A549 (cell line): ENCODE data around the gene SRRD. TPM values are rescaled to one million over a fixed set of nuclear protein-coding genes. Genes with fewer than 3 reads are reported as not detected.

Source experiments
- ATAC-seq, 2 experiments: fragments of 200-7000 bp in 1 of 2; fragments of >200 bp in 1 of 2; cut with Nextera tagmentation in 1 of 2; cut with Tn5 transposase in 1 of 2; 3 replicates each; pipeline versions ENCODE4 v1.8.0 to v1.9.1; 2018 to 2020; ENCODE audit warnings: mild to moderate bottlenecking in 1 of 2, moderate library complexity in 1 of 2
- CTCF ChIA-PET: fragments of 300-600 bp; sonication (Branson Sonifier 250); formaldehyde crosslinking; extraction: SDS; loops from one replicate; lab custom pipeline; 2021; ENCODE audit warnings: antibody characterized with exemption, inconsistent platforms; lab: Yijun Ruan, JAX
- POLR2A ChIA-PET: fragments of 350-600 bp; formaldehyde crosslinking; extraction: SDS; loops from one replicate; lab custom pipeline; 2021; ENCODE audit warnings: antibody characterized with exemption, inconsistent platforms; lab: Yijun Ruan, JAX
- DNase-seq, 2 experiments: peaks; one replicate each; pipeline versions ENCODE4 v3.0.0 to v3.0.0-alpha.2; 2011 to 2016; ENCODE audit warnings: low read depth in 1 of 2, low spot score in 1 of 2
- FAIRE-seq: peaks from 2 replicates; lab custom pipeline; 2011; peaks lifted over from hg19 to GRCh38; lab: Jason Lieb, UNC
- H3K27ac ChIP-seq, 2 experiments: fragments of >200 bp; sonication (Bioruptor Twin); formaldehyde crosslinking; 3 replicates each; pipeline ENCODE4 v1.5.1; 2016 to 2017
- H3K4me1 ChIP-seq: fragments of >200 bp; sonication (Bioruptor Twin); formaldehyde crosslinking; 3 replicates; pipeline ENCODE4 v1.6.1; 2016
- H3K4me2 ChIP-seq: fragments of >200 bp; sonication (Bioruptor Twin); formaldehyde crosslinking; 3 replicates; pipeline ENCODE4 v1.6.1; 2016
- H3K4me3 ChIP-seq: fragments of >200 bp; sonication (Bioruptor Twin); formaldehyde crosslinking; 3 replicates; pipeline ENCODE4 v1.5.1; 2016
- H3K9me3 ChIP-seq: fragments of >200 bp; sonication (Bioruptor Twin); formaldehyde crosslinking; 3 replicates; pipeline ENCODE4 v1.6.1; 2016
- BCL3 ChIP-seq: fragments of >200 bp; sonication (Bioruptor Twin); formaldehyde crosslinking; IDR thresholded peaks from 3 replicates; pipeline ENCODE4 v1.6.1; 2016
- BHLHE40 ChIP-seq: IDR thresholded peaks from 2 replicates; pipeline ENCODE4 v1.6.1; 2012; ENCODE audit warnings: low read depth, low read length, inconsistent platforms
- CHD4 ChIP-seq: fragments of 200-600 bp; sonication (generic); IDR thresholded peaks from 2 replicates; pipeline ENCODE4 v1.6.1; 2016; ENCODE audit warnings: antibody characterized with exemption, mild to moderate bottlenecking, borderline replicate concordance
- EHF ChIP-seq: fragments of 250-450 bp; sonication (Bioruptor Pico); IDR thresholded peaks from 2 replicates; pipeline ENCODE4 v1.5.0; 2020; ENCODE audit warnings: mild to moderate bottlenecking
- EP300 ChIP-seq, 2 experiments: fragments of >200 bp; sonication (Bioruptor Twin); formaldehyde crosslinking; IDR thresholded peaks; 2 replicates in 1 of 2; 3 replicates in 1 of 2; pipeline ENCODE4 v1.6.1; 2016 to 2017
- FOSB ChIP-seq: fragments of 250-450 bp; sonication (Bioruptor Pico); IDR thresholded peaks from 2 replicates; pipeline ENCODE4 v1.5.0; 2020; ENCODE audit warnings: mild to moderate bottlenecking, moderate library complexity
- FOSL2 ChIP-seq, 2 experiments: fragments of 450-650 bp in 1 of 2; fragments of >200 bp in 1 of 2; sonication (Bioruptor Twin) in 1 of 2; formaldehyde crosslinking; IDR thresholded peaks; 2 replicates each; pipeline versions ENCODE4 v1.5.0 to v1.6.1; 2016 to 2020; ENCODE audit warnings: mild to moderate bottlenecking in 1 of 2, moderate library complexity in 1 of 2
- HDAC2 ChIP-seq: fragments of 200-600 bp; sonication (generic); IDR thresholded peaks from 2 replicates; pipeline ENCODE4 v1.6.1; 2016
- HOXB13 ChIP-seq: fragments of 250-450 bp; sonication (Bioruptor Pico); IDR thresholded peaks from 2 replicates; pipeline ENCODE4 v1.5.0; 2020; ENCODE audit warnings: low read depth, mild to moderate bottlenecking, moderate library complexity
- JUNB ChIP-seq: fragments of >200 bp; sonication (Bioruptor Twin); formaldehyde crosslinking; IDR thresholded peaks from 2 replicates; pipeline ENCODE4 v1.6.1; 2016
- KDM5A ChIP-seq: fragments of 200-600 bp; sonication (generic); IDR thresholded peaks from 2 replicates; pipeline ENCODE4 v1.6.1; 2016; ENCODE audit warnings: antibody characterized with exemption, mild to moderate bottlenecking
- MAFK ChIP-seq: fragments of 450-650 bp; IDR thresholded peaks from 2 replicates; pipeline ENCODE4 v1.6.1; 2014; ENCODE audit not compliant: partially characterized antibody
- NFE2L2 ChIP-seq: fragments of 150-350 bp; conservative IDR thresholded peaks from 2 replicates; pipeline ENCODE4 v1.6.1; 2014; ENCODE audit warnings: low read length
- NR3C1 ChIP-seq: fragments of >200 bp; sonication (Bioruptor Twin); formaldehyde crosslinking; IDR thresholded peaks from 3 replicates; pipeline ENCODE4 v1.6.1; 2017
- POLR2AphosphoS2 ChIP-seq: conservative IDR thresholded peaks from 2 replicates; pipeline ENCODE4 v1.6.1; 2012; ENCODE audit warnings: low read length, improper control_type of control experiment, inconsistent platforms
- RAD21 ChIP-seq, 2 experiments: fragments of >200 bp in 1 of 2; sonication (Bioruptor Twin) in 1 of 2; formaldehyde crosslinking in 1 of 2; IDR thresholded peaks in 1 of 2; conservative IDR thresholded peaks in 1 of 2; 2 replicates in 1 of 2; 3 replicates in 1 of 2; pipeline ENCODE4 v1.6.1; 2012 to 2018; ENCODE audit warnings: inconsistent platforms in 1 of 2
- RCOR1 ChIP-seq: fragments of 150-350 bp; IDR thresholded peaks from 2 replicates; pipeline ENCODE4 v1.6.1; 2014; ENCODE audit warnings: antibody characterized with exemption, low read length, low read depth
- RFX5 ChIP-seq: fragments of 450-650 bp; IDR thresholded peaks from 2 replicates; pipeline ENCODE4 v1.7.1; 2014; ENCODE audit warnings: antibody characterized with exemption, mild to moderate bottlenecking, moderate library complexity
- RNF2 ChIP-seq: fragments of 200-600 bp; sonication (generic); IDR thresholded peaks from 2 replicates; pipeline ENCODE4 v1.6.1; 2016; ENCODE audit warnings: low read depth, mild to moderate bottlenecking, antibody characterized with exemption, moderate library complexity, borderline replicate concordance
- TFCP2L1 ChIP-seq: fragments of 250-450 bp; sonication (Bioruptor Pico); IDR thresholded peaks from 2 replicates; pipeline ENCODE4 v1.5.0; 2021; ENCODE audit warnings: mild to moderate bottlenecking
- ZC3H11A ChIP-seq: fragments of 450-650 bp; IDR thresholded peaks from 2 replicates; pipeline ENCODE4 v1.6.1; 2014; ENCODE audit warnings: antibody characterized with exemption, mild to moderate bottlenecking
- ZFP36 ChIP-seq: fragments of 450-650 bp; IDR thresholded peaks from 2 replicates; pipeline ENCODE4 v1.6.1; 2014; ENCODE audit warnings: borderline replicate concordance; ENCODE audit not compliant: partially characterized antibody
- ZSCAN20 ChIP-seq: fragments of 250-450 bp; sonication (Bioruptor Pico); IDR thresholded peaks from 2 replicates; pipeline ENCODE4 v1.8.0; 2022; ENCODE audit warnings: mild to moderate bottlenecking, moderate library complexity
- WGBS: methylation state at CpG from one replicate; pipeline ENCODE4 v1.1.6; 2017; ENCODE audit errors: missing lambda C conversion rate; 5-methylcytosine and 5-hydroxymethylcytosine counted together
- polyA plus RNA-seq, 4 experiments: library from polyadenylated mRNA; depleted of rRNA in 3 of 4; stranded (reverse); fragments of >200 nt; fragmentation: RNase III in 1 of 4; extraction: RNeasy Plus Mini Kit Qiagen cat#74134 plus additional on column Dnase treatment in 1 of 4; gene quantifications; 2 replicates in 3 of 4; 3 replicates in 1 of 4; pipeline ENCODE4 v1.2.3, GENCODE V29; 2011 to 2017
- TF ChIP-seq, protein P1 (sequence below): fragments of >200 bp; sonication (Bioruptor Twin); formaldehyde crosslinking; IDR thresholded peaks from 2 replicates; pipeline ENCODE4 v1.6.1; 2016
- TF ChIP-seq, protein P2 (sequence below): fragments of 450-650 bp; IDR thresholded peaks from 2 replicates; pipeline ENCODE4 v1.6.1; 2014; ENCODE audit warnings: antibody characterized with exemption

SRRD gene
- polyA plus RNA-seq, 2 of the 4 experiments (the other 2 are of a cell fraction), result 14.1 to 36.4 TPM

GRCh38 chr22:26479043-26479791 lies 4.5 kb upstream of the SRRD start:
- ATAC-seq, result no peak
- Histone ChIP-seq H3K9me3 (no peaks in the 10 kb centered on the region), H3K4me3 (no peak overlapping the region), H3K4me1 (peaks cover 8% of the 10 kb centered on the region; the same call in 1 of the 3 replicates)
- WGBS, result 90% methylated on average over 12 of the region's 12 CpGs
- TF ChIP-seq, protein P1, sequence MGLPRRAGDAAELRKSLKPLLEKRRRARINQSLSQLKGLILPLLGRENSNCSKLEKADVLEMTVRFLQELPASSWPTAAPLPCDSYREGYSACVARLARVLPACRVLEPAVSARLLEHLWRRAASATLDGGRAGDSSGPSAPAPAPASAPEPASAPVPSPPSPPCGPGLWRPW, result no peak
- TF ChIP-seq HDAC2, result no peak
- TF ChIP-seq TFCP2L1 (CRISPR knock-in tag), result no peak
- no peak for TF ChIP-seq EP300 (IDR thresholded peaks at IDR 0.05)
- no peak for TF ChIP-seq NFE2L2
- no peak for TF ChIP-seq RFX5
- no peak for TF ChIP-seq CHD4
- TF ChIP-seq RCOR1, result no peak
- no peak for TF ChIP-seq EHF (CRISPR knock-in tag)
- TF ChIP-seq BHLHE40, result no peak
- TF ChIP-seq, protein P2, sequence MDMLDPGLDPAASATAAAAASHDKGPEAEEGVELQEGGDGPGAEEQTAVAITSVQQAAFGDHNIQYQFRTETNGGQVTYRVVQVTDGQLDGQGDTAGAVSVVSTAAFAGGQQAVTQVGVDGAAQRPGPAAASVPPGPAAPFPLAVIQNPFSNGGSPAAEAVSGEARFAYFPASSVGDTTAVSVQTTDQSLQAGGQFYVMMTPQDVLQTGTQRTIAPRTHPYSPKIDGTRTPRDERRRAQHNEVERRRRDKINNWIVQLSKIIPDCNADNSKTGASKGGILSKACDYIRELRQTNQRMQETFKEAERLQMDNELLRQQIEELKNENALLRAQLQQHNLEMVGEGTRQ, result no peak
- TF ChIP-seq, all 56 proteins: peak for 0
- H3K27ac ChIP-seq, result no peak overlapping the region
- no peak overlapping the region for H3K4me2 ChIP-seq
- ChIA-PET POLR2A (no interaction called here), CTCF (interaction anchor here (1.3 to 1.9 kb wide), 2 partner anchors 11 to 18 kb away, joined by 3 to 10 read pairs; no protein-coding TSS in a partner anchor)
- DNase-seq, result no peak
- no peak for FAIRE-seq

DNA sequence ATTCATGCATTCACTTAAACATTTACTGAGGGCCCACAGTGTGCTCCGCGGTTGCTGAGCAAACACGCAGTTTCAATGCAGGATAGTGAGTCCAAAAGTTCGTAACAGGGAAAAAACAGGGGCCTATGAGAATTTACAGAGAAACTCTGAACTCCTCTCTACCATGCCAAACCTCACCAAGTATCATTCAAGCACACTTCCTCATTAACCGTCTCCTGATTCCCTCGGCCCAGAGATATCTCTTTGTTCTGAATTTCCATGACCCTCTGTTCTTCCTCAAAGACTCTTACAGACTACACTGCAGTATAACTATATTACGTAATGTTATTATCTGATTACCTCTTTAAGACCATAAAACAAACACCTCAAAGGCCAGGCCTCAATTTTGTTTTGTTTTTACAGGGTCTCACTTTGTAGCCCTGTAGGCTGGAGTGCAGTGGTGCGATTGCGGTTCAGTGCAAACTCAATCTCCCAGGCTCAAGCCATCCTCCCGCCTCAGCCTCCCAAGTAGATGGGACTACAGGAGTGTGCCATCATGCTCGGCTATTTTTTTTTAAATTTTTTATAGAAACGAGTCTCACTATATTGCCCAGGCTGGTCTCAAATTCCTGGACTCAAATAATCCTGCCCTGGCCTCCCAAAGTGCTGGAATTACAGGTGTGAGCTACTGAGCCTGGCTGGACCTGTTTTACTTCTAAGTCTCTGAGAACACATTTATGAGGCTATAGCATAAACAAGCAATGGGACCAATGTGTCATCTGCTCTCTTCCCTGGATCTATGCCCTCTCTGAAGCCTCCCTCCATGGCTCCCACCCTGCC lies 3.7 kb upstream of the SRRD start:
- DNase-seq, result no peak
- no peak for ATAC-seq
- Histone ChIP-seq H3K9me3 (no peaks in the 10 kb centered on the region), H3K4me3 (no peak overlapping the region), H3K27ac (no peak overlapping the region), H3K4me1 (peaks cover 14% of the 10 kb centered on the region; the same call in 2 of the 3 replicates), H3K4me2 (no peak overlapping the region)
- no peak for TF ChIP-seq FOSB
- no peak for TF ChIP-seq MAFK
- TF ChIP-seq HOXB13 (CRISPR knock-in tag), result no peak
- TF ChIP-seq EHF (CRISPR knock-in tag), result no peak
- TF ChIP-seq, protein P2, result no peak
- TF ChIP-seq POLR2AphosphoS2, result no peak
- no peak for TF ChIP-seq ZC3H11A
- TF ChIP-seq KDM5A, result no peak
- no peak for TF ChIP-seq RAD21 (conservative IDR thresholded peaks at IDR 0.05 in 1 of 2, IDR thresholded peaks at IDR 0.05 in 1 of 2)
- TF ChIP-seq FOSL2 (IDR thresholded peaks at IDR 0.05), result no peak
- no peak for TF ChIP-seq FOSL2 (CRISPR knock-in tag; IDR thresholded peaks at IDR 0.05)
- ChIA-PET POLR2A (no interaction called here), CTCF (interaction anchor here (1.9 kb wide), 1 partner anchor 19 kb away, joined by 10 read pairs; no protein-coding TSS in a partner anchor)
- FAIRE-seq, result no peak
- 83% methylated on average over 12 of the region's 12 CpGs for WGBS

- ChIA-PET CTCF (interaction anchor here (4.0 kb wide), 1 partner anchor 19 kb away, joined by 17 read pairs; no protein-coding TSS in a partner anchor), POLR2A (no interaction called here)
- Histone ChIP-seq H3K4me1 (peaks cover 17% of the 10 kb centered on the region; the same call in 2 of the 3 replicates), H3K4me3 (no peak overlapping the region), H3K9me3 (no peaks in the 10 kb centered on the region), H3K27ac (no peak overlapping the region), H3K4me2 (no peak overlapping the region)
- no peak for DNase-seq
- no peak for ATAC-seq
- WGBS, result no CpG with 5 or more reads among the region's 2 CpGs
- TF ChIP-seq EHF (CRISPR knock-in tag), result no peak
- TF ChIP-seq NR3C1, result no peak
- TF ChIP-seq ZFP36, result no peak
- TF ChIP-seq FOSB, result no peak
- TF ChIP-seq JUNB, result no peak
- no peak for TF ChIP-seq BCL3
- TF ChIP-seq ZSCAN20 (CRISPR knock-in tag), result no peak
- no peak for TF ChIP-seq RNF2
- TF ChIP-seq KDM5A, result no peak
- FAIRE-seq, result no peak
These were observed 3.1 kb upstream of the SRRD start for GRCh38 chr22:26480611-26480932.
